Measurements from ENCODE around the gene CDC26. TPM values are rescaled to one million over a fixed set of nuclear protein-coding genes. Genes with fewer than 3 reads are reported as not detected.

The CDC26 gene
- polyA plus RNA-seq (ENCODE audit: insufficient read length in 4 of 4): 10 to 100 TPM; 39.3 to 43.8 (median 40.8) TPM

GRCh38 chr9:113275157-113276131 is at the start of gene CDC26, which contains the start of gene PRPF4:
TSS of gene CDC26 (minus strand) at chr9:113275572. CDS start at chr9:113272507, 3,065 bp downstream.
TSS of gene PRPF4 (plus strand) at chr9:113275658. CDS start at chr9:113275744, 86 bp downstream.
- DNase-seq (ENCODE audit: low read depth in 4 of 4, low spot score in 3 of 4): peak; percentile 94 to 96 (median 96)

- no peak for DNase-seq (ENCODE audit: low read depth in 4 of 4, low spot score in 3 of 4)
Measured at GRCh38 chr9:113322671-113323070, 47.3 kb upstream of the CDC26 start.

- DNase-seq (ENCODE audit: low read depth in 4 of 4, low spot score in 3 of 4): no peak
Measured at GRCh38 chr9:113320051-113320450, 44.7 kb upstream of the CDC26 start.

- no peak for DNase-seq (ENCODE audit: low read depth in 4 of 4, low spot score in 3 of 4)
Measured at GRCh38 chr9:113319054-113319453, 43.7 kb upstream of the CDC26 start.

GRCh38 chr9:113317777-113318176 is 42.4 kb upstream of the CDC26 start:
- no peak for DNase-seq (ENCODE audit: low read depth in 4 of 4, low spot score in 3 of 4)

- DNase-seq (ENCODE audit: low read depth in 4 of 4, low spot score in 3 of 4): no peak
Measured at GRCh38 chr9:113316030-113316429, 40.7 kb upstream of the CDC26 start.

GRCh38 chr9:113315231-113315630 is 39.9 kb upstream of the CDC26 start:
- no peak for DNase-seq (ENCODE audit: low read depth in 4 of 4, low spot score in 3 of 4)

GRCh38 chr9:113313261-113313660 is 37.9 kb upstream of the CDC26 start:
- DNase-seq (ENCODE audit: low read depth in 4 of 4, low spot score in 3 of 4): no peak

GRCh38 chr9:113311961-113312360 is 36.6 kb upstream of the CDC26 start:
- DNase-seq (ENCODE audit: low read depth in 4 of 4, low spot score in 3 of 4): no peak

- no peak for DNase-seq (ENCODE audit: low read depth in 4 of 4, low spot score in 3 of 4)
Measured at GRCh38 chr9:113310538-113310937, 35.2 kb upstream of the CDC26 start.

GRCh38 chr9:113309204-113309813 is 33.9 kb upstream of the CDC26 start:
- DNase-seq (ENCODE audit: low read depth in 4 of 4, low spot score in 3 of 4): no peak

- DNase-seq (ENCODE audit: low read depth in 4 of 4, low spot score in 3 of 4): no peak
Measured at GRCh38 chr9:113307396-113307975, 32.1 kb upstream of the CDC26 start.

- DNase-seq (ENCODE audit: low read depth in 4 of 4, low spot score in 3 of 4): no peak
Measured at GRCh38 chr9:113306566-113306965, 31.2 kb upstream of the CDC26 start.

- DNase-seq (ENCODE audit: low read depth in 4 of 4, low spot score in 3 of 4): no peak
Measured at GRCh38 chr9:113302792-113303418, 27.5 kb upstream of the CDC26 start, which contains the start of gene RNF183. TSS of gene RNF183 (minus strand) at chr9:113303376. CDS start at chr9:113298184, 5,192 bp downstream.

- DNase-seq (ENCODE audit: low read depth in 4 of 4, low spot score in 3 of 4): no peak
Measured at GRCh38 chr9:113301548-113301947, 26.2 kb upstream of the CDC26 start.

- DNase-seq (ENCODE audit: low read depth in 4 of 4, low spot score in 3 of 4): peak in 1 of 4 donors; percentile 44
Measured at GRCh38 chr9:113299800-113300292, 24.5 kb upstream of the CDC26 start.

GRCh38 chr9:113298924-113299770 is 23.8 kb upstream of the CDC26 start:
- DNase-seq (ENCODE audit: low read depth in 4 of 4, low spot score in 3 of 4): no peak

GRCh38 chr9:113298311-113298710 is 22.9 kb upstream of the CDC26 start:
- no peak for DNase-seq (ENCODE audit: low read depth in 4 of 4, low spot score in 3 of 4)

- DNase-seq (ENCODE audit: low read depth in 4 of 4, low spot score in 3 of 4): no peak
Measured at GRCh38 chr9:113296796-113297558, 21.6 kb upstream of the CDC26 start.

All from left renal pelvis (tissue), 4 donors.